AG09309 (cell line): ENCODE measurements around the gene PTPRM.

Experiments used
- DNase-seq: peaks from one replicate; pipeline ENCODE4 v3.0.0-alpha.2; 2010; ENCODE audit warnings: low read depth
- H3K4me3 ChIP-seq: 2 replicates; pipeline ENCODE4 v1.5.1; 2011; ENCODE audit warnings: mild to moderate bottlenecking, low read depth, low read length, moderate library complexity; ENCODE audit not compliant: control insufficient read depth
- CTCF ChIP-seq: IDR thresholded peaks from 2 replicates; pipeline ENCODE4 v1.5.1; 2011; ENCODE audit warnings: mild to moderate bottlenecking, low read depth, low read length, inconsistent platforms; ENCODE audit not compliant: insufficient read depth, control insufficient read depth; ENCODE audit errors: missing control alignments

PTPRM gene

GRCh38 chr18:7904529-7904928 lies 337.4 kb downstream of the PTPRM start:
- H3K4me3 ChIP-seq = no peak overlapping the region
- no peak for TF ChIP-seq CTCF
- DNase-seq = peak; percentile 48

DNA sequence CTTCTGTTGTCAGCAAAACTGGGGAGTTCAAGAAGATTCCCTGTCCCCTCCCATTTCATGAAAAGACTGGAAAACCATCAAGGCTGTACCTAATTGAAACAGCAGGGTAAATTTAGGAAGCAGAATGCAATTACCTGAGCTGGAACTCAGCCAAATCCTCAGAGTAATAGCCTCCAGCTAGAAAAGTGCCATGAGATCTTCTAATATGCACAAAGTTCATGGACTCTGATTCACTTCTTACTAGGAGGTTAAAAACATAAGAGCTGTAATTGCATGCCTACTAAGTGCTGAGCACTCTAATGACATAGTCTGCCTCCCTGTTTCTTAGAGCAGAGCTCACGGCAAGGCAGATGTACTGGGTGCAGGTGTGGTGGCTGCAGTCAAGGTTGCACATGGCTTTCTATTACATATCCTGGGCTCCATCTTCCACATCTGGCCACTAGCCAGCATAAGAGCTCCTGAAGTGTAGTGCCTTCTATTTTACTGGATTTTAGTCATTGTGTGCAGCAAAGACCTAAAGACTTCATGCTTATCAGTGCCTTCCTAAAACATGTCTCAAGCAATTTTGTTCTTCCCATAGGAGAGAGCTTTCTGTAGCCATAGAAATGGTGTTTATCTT lies 341.7 kb downstream of the PTPRM start:
- no peak for DNase-seq
- no peak for TF ChIP-seq CTCF
- no peak overlapping the region for H3K4me3 ChIP-seq

DNA sequence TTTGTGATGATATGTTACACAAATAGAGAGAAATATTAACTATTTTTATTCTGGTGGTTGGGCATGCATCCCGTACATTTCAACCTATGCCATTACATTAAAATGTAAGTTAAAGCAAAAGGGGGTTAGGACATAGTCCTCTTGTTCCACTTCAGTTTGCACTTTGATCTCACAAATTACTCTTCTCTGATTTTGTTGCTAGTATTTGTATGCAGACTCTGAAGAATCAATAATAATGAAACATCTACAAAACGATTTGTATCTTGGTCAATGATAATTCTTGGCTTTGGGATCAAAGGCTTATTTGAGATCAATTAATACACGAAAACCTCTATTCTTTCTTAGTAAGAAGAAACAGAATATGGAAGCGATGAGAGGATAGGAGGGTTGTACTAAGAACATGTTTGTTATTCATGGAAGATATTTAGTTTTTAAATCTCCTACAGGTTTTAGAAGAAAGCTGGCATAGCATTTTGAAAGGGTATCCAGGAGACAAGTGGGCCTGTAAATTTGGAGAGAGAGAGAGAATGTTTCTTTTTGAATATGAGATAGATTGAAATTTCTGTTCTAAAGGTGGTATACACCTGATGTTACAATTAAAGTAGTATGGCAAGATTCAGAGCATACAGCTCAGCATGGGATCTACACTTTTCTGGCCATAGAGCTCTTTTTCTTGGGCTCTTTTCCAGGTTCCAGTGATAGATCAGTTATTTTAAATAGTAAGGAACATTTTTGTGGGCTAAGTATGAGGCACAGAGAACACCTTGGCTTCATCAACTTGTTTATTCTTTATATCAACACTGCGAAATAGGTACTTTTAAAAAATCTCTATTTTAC lies 347.9 kb downstream of the PTPRM start:
- H3K4me3 ChIP-seq = no peak overlapping the region
- DNase-seq = no peak
- no peak for TF ChIP-seq CTCF

DNA sequence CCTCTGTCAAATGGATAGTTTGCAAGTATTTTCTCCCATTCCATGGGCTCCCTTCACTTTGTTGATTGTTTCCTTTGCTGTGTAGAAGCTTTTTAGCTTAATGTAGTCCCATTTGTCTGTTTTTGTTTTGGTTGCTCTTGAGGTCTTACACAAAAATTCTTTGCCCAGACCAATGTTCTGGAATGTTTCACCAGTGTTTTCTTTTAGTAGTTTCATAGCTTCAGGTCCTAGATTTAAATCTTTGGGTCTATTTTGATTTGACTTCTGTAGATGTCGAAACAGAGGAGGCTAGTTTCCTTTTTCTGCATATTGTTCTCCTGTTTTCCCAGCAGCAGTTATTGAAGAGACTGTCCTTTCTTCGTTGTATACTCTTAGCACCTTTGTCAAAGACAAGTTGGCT lies 351.6 kb downstream of the PTPRM start:
- H3K4me3 ChIP-seq = no peak overlapping the region
- no peak for DNase-seq
- no peak for TF ChIP-seq CTCF

- TF ChIP-seq CTCF = no peak
- no peak overlapping the region for H3K4me3 ChIP-seq
- no peak for DNase-seq
Observed at GRCh38 chr18:7919565-7919964, 352.4 kb downstream of the PTPRM start.

DNA sequence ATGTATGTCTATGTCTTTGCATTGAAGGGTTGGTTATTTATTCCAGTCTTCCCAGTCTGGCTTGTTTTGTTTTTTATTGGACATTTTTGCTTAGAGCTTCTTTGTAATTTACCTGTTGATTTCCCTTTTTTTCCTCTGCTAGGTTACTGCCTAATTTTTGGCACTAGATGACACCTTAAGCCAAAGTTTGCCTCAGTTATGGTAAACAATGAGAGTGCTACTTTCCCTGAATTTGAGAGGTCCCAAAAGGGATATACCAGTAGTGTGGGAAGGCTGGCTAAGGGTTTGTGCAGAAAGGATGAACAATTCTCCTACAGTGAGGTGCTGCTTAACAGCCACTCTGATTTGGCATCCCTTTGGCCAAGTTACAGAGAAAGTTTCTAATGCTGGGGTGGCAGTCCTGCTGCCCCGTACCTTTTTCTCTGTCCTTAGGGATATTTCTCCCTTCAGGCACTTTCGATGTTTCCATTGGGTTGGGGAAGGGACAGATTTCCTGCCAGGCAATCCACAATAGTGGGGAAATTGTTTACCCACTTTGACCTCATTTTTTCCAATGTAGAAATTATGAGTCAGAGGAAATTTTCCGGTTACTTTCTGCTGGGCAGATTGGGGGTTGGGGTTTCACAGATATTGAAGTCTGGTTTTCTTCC lies 354.9 kb downstream of the PTPRM start:
- peak; percentile 11 for DNase-seq
- no peak overlapping the region for H3K4me3 ChIP-seq
- no peak for TF ChIP-seq CTCF
